OCI-LY7 (cell line): ENCODE results near the gene ZNF415. TPM values are rescaled to one million over a fixed set of nuclear protein-coding genes. Genes with fewer than 3 reads are reported as not detected.

Experiments used
- BruUV-seq: library from RNA; stranded (reverse); fragments of 400-500 nt; replicated peaks from 2 replicates; lab custom pipeline; 2021; lab: Mats Ljungman, UMichigan
- CTCF ChIA-PET: fragments of 300-600 bp; sonication (Branson Sonifier 250); formaldehyde crosslinking; loops from one replicate; lab custom pipeline; 2022; ENCODE audit warnings: antibody characterized with exemption; ENCODE audit not compliant: unreplicated experiment; lab: Charles Lee
- POLR2A ChIA-PET: fragments of 300-600 bp; sonication (Branson Sonifier 250); formaldehyde crosslinking; loops from one replicate; lab custom pipeline; 2022; ENCODE audit warnings: antibody characterized with exemption; lab: Charles Lee
- DNase-seq: peaks from one replicate; pipeline ENCODE4 v3.0.0-alpha.2; 2015; ENCODE audit warnings: low spot score
- H2AFZ ChIP-seq: fragments of 200-600 bp; sonication (generic), shearing (Covaris generic); 2 replicates; pipeline ENCODE4 v1.6.1; 2014; ENCODE audit warnings: mild to moderate bottlenecking, antibody characterized with exemption, low read length, moderate library complexity
- H3K27ac ChIP-seq: fragments of 200-600 bp; sonication (generic); 2 replicates; pipeline ENCODE4 v1.5.1; 2014; ENCODE audit warnings: mixed run types, low read depth, mild to moderate bottlenecking, moderate library complexity, low read length, inconsistent platforms; ENCODE audit not compliant: poor library complexity, severe bottlenecking
- H3K36me3 ChIP-seq: fragments of 200-600 bp; sonication (generic); 2 replicates; pipeline ENCODE4 v1.6.1; 2014; ENCODE audit warnings: mild to moderate bottlenecking, antibody characterized with exemption, low read length, moderate library complexity, mixed read lengths; ENCODE audit not compliant: insufficient read depth
- H3K4me1 ChIP-seq: fragments of 200-600 bp; sonication (generic); 2 replicates; pipeline ENCODE4 v1.5.1; 2014; ENCODE audit warnings: mild to moderate bottlenecking, low read length; ENCODE audit not compliant: insufficient read depth, poor library complexity, severe bottlenecking
- H3K4me2 ChIP-seq: fragments of 200-600 bp; sonication (generic); 2 replicates; pipeline ENCODE4 v1.6.1; 2014; ENCODE audit warnings: mild to moderate bottlenecking, low read length
- H3K4me3 ChIP-seq: fragments of 200-600 bp; sonication (generic); 2 replicates; pipeline ENCODE4 v1.5.1; 2014; ENCODE audit warnings: mild to moderate bottlenecking, low read depth, low read length; ENCODE audit not compliant: poor library complexity, severe bottlenecking
- H3K79me2 ChIP-seq: fragments of 200-600 bp; sonication (generic); 2 replicates; pipeline ENCODE4 v1.6.1; 2016; ENCODE audit warnings: low read depth, mild to moderate bottlenecking, low read length, moderate library complexity, mixed read lengths; ENCODE audit not compliant: insufficient read depth
- H3K9me2 ChIP-seq: fragments of 200-600 bp; sonication (generic); 2 replicates; pipeline ENCODE4 v1.6.1; 2016; ENCODE audit warnings: mild to moderate bottlenecking, low read length, mixed read lengths; ENCODE audit not compliant: insufficient read depth
- H3K9me3 ChIP-seq: fragments of 200-600 bp; sonication (generic); 2 replicates; pipeline ENCODE4 v1.6.1; 2014; ENCODE audit warnings: mild to moderate bottlenecking, mixed run types, low read length, mixed read lengths
- H4K20me1 ChIP-seq: fragments of 200-600 bp; sonication (generic); 2 replicates; pipeline ENCODE4 v1.6.1; 2014; ENCODE audit warnings: mild to moderate bottlenecking, antibody characterized with exemption, low read length, moderate library complexity, mixed read lengths; ENCODE audit not compliant: insufficient read depth
- CTCF ChIP-seq: fragments of 200-600 bp; sonication (generic); conservative IDR thresholded peaks from 2 replicates; pipeline ENCODE4 v1.5.1; 2014; ENCODE audit warnings: mild to moderate bottlenecking, antibody characterized with exemption, low read length, moderate library complexity, mixed read lengths
- EZH2phosphoT487 ChIP-seq: fragments of 200-600 bp; sonication (generic); IDR thresholded peaks from 2 replicates; pipeline ENCODE4 v1.6.1; 2018; ENCODE audit warnings: low read depth, borderline replicate concordance, mild to moderate bottlenecking, mixed run types, antibody characterized with exemption, low read length, moderate library complexity, mixed read lengths
- intact Hi-C: fragments of 100-400 bp; cut with micrococcal nuclease; formaldehyde crosslinking; loops from one replicate; pipeline ENCODE4 v1.10.0; 2022; ENCODE audit not compliant: unreplicated experiment
- total RNA-seq, 2 experiments: library from RNA; depleted of rRNA in 1 of 2; stranded (reverse); fragments of >200 nt in 1 of 2; shearing (Covaris generic) in 1 of 2; gene quantifications; 2 replicates each; pipeline ENCODE4 v1.2.3, GENCODE V29; 2014 to 2022

ZNF415 gene
- total RNA-seq, 2 experiments from 2014 or later: 0.51 to 0.63 TPM

GRCh38 chr19:53068199-53068598 lies 64.5 kb downstream of the ZNF415 start:
- TF ChIP-seq CTCF: no peak
- TF ChIP-seq EZH2phosphoT487: no peak
- no peak overlapping the region for H3K4me3 ChIP-seq
- no peaks in the 10 kb centered on the region for H3K4me1 ChIP-seq
- no TSS peak for BruUV-seq
- H3K9me2 ChIP-seq: no peaks in the 10 kb centered on the region
- H3K36me3 ChIP-seq: peaks cover 80% of the 10 kb centered on the region
- no peak overlapping the region for H3K4me2 ChIP-seq
- no peak for DNase-seq
- CTCF ChIA-PET: no interaction called here
- no peak overlapping the region for H3K27ac ChIP-seq
- POLR2A ChIA-PET: no interaction called here
- H3K9me3 ChIP-seq: peaks cover 23% of the 10 kb centered on the region; the same call in 1 of the 2 replicates
- no peaks in the 10 kb centered on the region for H3K79me2 ChIP-seq
- H4K20me1 ChIP-seq: no peaks in the 10 kb centered on the region
- intact Hi-C loops: no loop called here
- no peak overlapping the region for H2AFZ ChIP-seq

GRCh38 chr19:53057904-53058580 lies 74.7 kb downstream of the ZNF415 start:
- POLR2A ChIA-PET: no interaction called here

More at GRCh38 chr19:53057904-53058580, 74.7 kb downstream of the ZNF415 start:
- H3K9me2 ChIP-seq: no peaks in the 10 kb centered on the region
- no peak overlapping the region for H3K4me3 ChIP-seq
- TF ChIP-seq EZH2phosphoT487 (no peak), CTCF (no peak)
- DNase-seq: no peak
- BruUV-seq: no TSS peak
- H3K4me1 ChIP-seq: no peaks in the 10 kb centered on the region
- H3K79me2 ChIP-seq: no peaks in the 10 kb centered on the region
- no peaks in the 10 kb centered on the region for H3K9me3 ChIP-seq
- H4K20me1 ChIP-seq: no peaks in the 10 kb centered on the region
- intact Hi-C loops: no loop called here
- no peaks in the 10 kb centered on the region for H3K36me3 ChIP-seq
- H2AFZ ChIP-seq: no peak overlapping the region
- H3K27ac ChIP-seq: no peak overlapping the region
- CTCF ChIA-PET: no interaction called here
- H3K4me2 ChIP-seq: no peak overlapping the region

Other genes with a start within 250 kb of the ZNF415 start
- 8.0 and 13.5 TPM in 2 replicates for gene ZNF320, start 235.3 kb downstream of the ZNF415 start, total RNA-seq (2014; rRNA removed; shearing (Covaris generic))
- 16.1 and 16.9 TPM in 2 replicates for gene ZNF320, start 235.3 kb downstream of the ZNF415 start, total RNA-seq (2022)
- gene ZNF888, start 209.5 kb downstream of the ZNF415 start, total RNA-seq (2014; rRNA removed; shearing (Covaris generic)): 7.4 and 8.5 TPM in 2 replicates
- 9.0 and 11.3 TPM in 2 replicates for gene ZNF888, start 209.5 kb downstream of the ZNF415 start, total RNA-seq (2022)
- gene ZNF816, start 170.0 kb downstream of the ZNF415 start, total RNA-seq (2014; rRNA removed; shearing (Covaris generic)): 5.8 and 8.8 TPM in 2 replicates
- 8.6 and 10.5 TPM in 2 replicates for gene ZNF816, start 170.0 kb downstream of the ZNF415 start, total RNA-seq (2022)
- gene ERVV-1, start 119.0 kb downstream of the ZNF415 start, total RNA-seq (2014; rRNA removed; shearing (Covaris generic)): not detected in 2 replicates
- gene ERVV-1, start 119.0 kb downstream of the ZNF415 start, total RNA-seq (2022): not detected in 2 replicates
- gene ERVV-2, start 88.2 kb downstream of the ZNF415 start, total RNA-seq (2014; rRNA removed; shearing (Covaris generic)): not detected in 2 replicates
- gene ERVV-2, start 88.2 kb downstream of the ZNF415 start, total RNA-seq (2022): not detected in 2 replicates
- gene ZNF160, start 29.5 kb downstream of the ZNF415 start, total RNA-seq (2014; rRNA removed; shearing (Covaris generic)): 18.8 and 19.7 TPM in 2 replicates
- 35.5 and 40.4 TPM in 2 replicates for gene ZNF160, start 29.5 kb downstream of the ZNF415 start, total RNA-seq (2022)
- 11.6 and 11.8 TPM in 2 replicates for gene ZNF347, start 26.1 kb upstream of the ZNF415 start, total RNA-seq (2014; rRNA removed; shearing (Covaris generic))
- 13.9 and 15.6 TPM in 2 replicates for gene ZNF347, start 26.1 kb upstream of the ZNF415 start, total RNA-seq (2022)
- gene ZNF665, start 60.4 kb upstream of the ZNF415 start, total RNA-seq (2014; rRNA removed; shearing (Covaris generic)): 3.3 and 12.2 TPM in 2 replicates
- gene ZNF665, start 60.4 kb upstream of the ZNF415 start, total RNA-seq (2022): 9.8 and 12.2 TPM in 2 replicates
- not detected in 2 replicates for gene ZNF677, start 122.0 kb upstream of the ZNF415 start, total RNA-seq (2014; rRNA removed; shearing (Covaris generic))
- not detected in 2 replicates for gene ZNF677, start 122.0 kb upstream of the ZNF415 start, total RNA-seq (2022)
- not detected in 2 replicates for gene VN1R2, start 125.4 kb upstream of the ZNF415 start, total RNA-seq (2014; rRNA removed; shearing (Covaris generic))
- not detected in 2 replicates for gene VN1R2, start 125.4 kb upstream of the ZNF415 start, total RNA-seq (2022)
- not detected in 2 replicates for gene VN1R4, start 134.8 kb upstream of the ZNF415 start, total RNA-seq (2014; rRNA removed; shearing (Covaris generic))
- not detected in 2 replicates for gene VN1R4, start 134.8 kb upstream of the ZNF415 start, total RNA-seq (2022)
- gene ZNF845, start 200.8 kb upstream of the ZNF415 start, total RNA-seq (2014; rRNA removed; shearing (Covaris generic)): 7.2 and 7.7 TPM in 2 replicates
- gene ZNF845, start 200.8 kb upstream of the ZNF415 start, total RNA-seq (2022): 6.8 and 8.0 TPM in 2 replicates
- 20.2 and 21.0 TPM in 2 replicates for gene ZNF525, start 232.8 kb upstream of the ZNF415 start, total RNA-seq (2014; rRNA removed; shearing (Covaris generic))
- 21.0 and 23.2 TPM in 2 replicates for gene ZNF525, start 232.8 kb upstream of the ZNF415 start, total RNA-seq (2022)